Measurements from ENCODE around the gene PCLO.

DNA sequence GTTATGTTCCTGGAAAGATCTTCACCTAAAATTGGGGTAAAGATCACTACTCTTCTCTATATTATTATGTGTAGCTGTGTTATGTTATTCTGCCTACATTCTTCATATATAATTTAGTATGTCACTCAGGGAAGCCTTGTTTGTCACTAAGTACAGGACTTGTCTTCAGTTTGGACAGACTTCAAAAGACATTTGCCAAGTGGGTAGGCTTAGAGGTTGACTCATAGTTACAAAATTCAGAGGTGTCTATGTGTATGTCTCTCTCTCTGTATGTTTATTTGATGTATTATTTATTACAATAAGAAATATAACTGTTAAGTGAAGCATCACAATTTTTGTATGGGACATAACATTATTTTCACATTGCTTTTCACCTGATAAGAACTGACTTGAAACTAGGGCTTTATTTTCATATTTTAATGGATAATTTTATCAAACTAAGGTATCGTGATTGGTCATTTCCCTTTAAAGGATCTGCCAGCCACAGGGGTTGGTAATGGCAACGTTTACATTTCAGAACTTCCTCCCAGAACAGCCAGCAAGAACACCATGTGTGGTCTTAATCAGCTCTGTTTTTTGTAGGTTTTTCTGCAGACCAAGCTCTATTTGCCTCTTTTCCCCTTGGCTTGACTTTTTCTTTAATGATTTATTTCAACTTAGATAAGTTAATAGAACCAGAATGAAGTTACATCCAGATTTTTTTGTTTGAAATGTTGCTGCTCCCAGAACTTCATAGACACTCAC, 457.0 kb downstream of the PCLO start:
- TF ChIP-seq, protein P1, sequence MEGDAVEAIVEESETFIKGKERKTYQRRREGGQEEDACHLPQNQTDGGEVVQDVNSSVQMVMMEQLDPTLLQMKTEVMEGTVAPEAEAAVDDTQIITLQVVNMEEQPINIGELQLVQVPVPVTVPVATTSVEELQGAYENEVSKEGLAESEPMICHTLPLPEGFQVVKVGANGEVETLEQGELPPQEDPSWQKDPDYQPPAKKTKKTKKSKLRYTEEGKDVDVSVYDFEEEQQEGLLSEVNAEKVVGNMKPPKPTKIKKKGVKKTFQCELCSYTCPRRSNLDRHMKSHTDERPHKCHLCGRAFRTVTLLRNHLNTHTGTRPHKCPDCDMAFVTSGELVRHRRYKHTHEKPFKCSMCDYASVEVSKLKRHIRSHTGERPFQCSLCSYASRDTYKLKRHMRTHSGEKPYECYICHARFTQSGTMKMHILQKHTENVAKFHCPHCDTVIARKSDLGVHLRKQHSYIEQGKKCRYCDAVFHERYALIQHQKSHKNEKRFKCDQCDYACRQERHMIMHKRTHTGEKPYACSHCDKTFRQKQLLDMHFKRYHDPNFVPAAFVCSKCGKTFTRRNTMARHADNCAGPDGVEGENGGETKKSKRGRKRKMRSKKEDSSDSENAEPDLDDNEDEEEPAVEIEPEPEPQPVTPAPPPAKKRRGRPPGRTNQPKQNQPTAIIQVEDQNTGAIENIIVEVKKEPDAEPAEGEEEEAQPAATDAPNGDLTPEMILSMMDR (IDR thresholded peaks at IDR 0.05): no peak
- no peak for TF ChIP-seq POLR2AphosphoS5 (IDR thresholded peaks at IDR 0.05)

Measured in esophagus muscularis mucosa (tissue), 3 donors.